ENCODE measurements around the gene ACLY. TPM values are rescaled to one million over a fixed set of nuclear protein-coding genes. Genes with fewer than 3 reads are reported as not detected.
A peak's percentile ranks its signal among the peaks of the same experiment; 100 is the strongest.

Gene ACLY
- total RNA-seq, 1 experiment from 2014 or later = 279 TPM

DNA sequence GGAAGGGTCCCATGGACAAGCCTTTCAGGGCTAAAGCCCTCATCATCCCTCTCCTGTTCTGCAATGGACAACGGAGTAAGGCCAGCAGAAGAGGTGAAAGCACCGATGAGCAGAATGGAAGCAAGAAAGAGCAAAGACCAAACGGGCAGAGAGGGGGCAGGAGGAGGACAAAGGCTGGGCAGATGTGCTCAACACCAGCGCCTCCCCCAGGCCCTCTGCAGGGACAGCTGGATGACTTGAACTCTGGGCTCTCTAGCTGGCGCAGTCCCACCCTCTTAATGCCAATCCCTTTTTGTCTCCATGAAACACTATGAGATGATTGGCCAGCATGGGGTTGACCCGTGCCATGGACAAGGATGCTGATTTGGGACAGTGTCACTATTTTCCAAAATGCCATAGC is 22.0 kb downstream of the ACLY start:
- H2BK15ac ChIP-seq (ENCODE audit: low read depth, low read length) = no peak overlapping the region
- no peaks in the 10 kb centered on the region for H3K9me3 ChIP-seq (ENCODE audit: control insufficient read depth, low read depth, low read length)
- no peak overlapping the region for H2AK5ac ChIP-seq (ENCODE audit: insufficient read length, low read length)
- no peaks in the 10 kb centered on the region for H4K20me1 ChIP-seq (ENCODE audit: control insufficient read depth, insufficient read depth, insufficient read length)
- Mint-ChIP-seq H3K9me3 (no peaks in the 10 kb centered on the region), H3K4me1 (no peaks in the 10 kb centered on the region), H3K27ac (peak overlapping the region in 2 of 3 experiments; percentile 27 to 61; a peak in 3 of 7 replicates), H3K4me3 (no peak overlapping the region), H3K36me3 (ENCODE audit: insufficient read depth in 1 of 3, low read depth in 3 of 3) (peaks cover 73 to 97% (median 89%) of the 10 kb centered on the region in 3 experiments), H3K27me3 (ENCODE audit: low read depth) (no peaks in the 10 kb centered on the region)
- no peak overlapping the region for H3K9ac ChIP-seq (ENCODE audit: extremely low read depth, insufficient read length, low read length)
- no peak for DNase-seq
- peaks cover 2% of the 10 kb centered on the region; the same call in 1 of the 2 replicates for H3K79me2 ChIP-seq (ENCODE audit: insufficient read depth, low read length)
- H3T11ph ChIP-seq (ENCODE audit: low read length) = no peak overlapping the region
- no peak overlapping the region for H3K14ac ChIP-seq (ENCODE audit: insufficient read depth, low read length)
- no peak overlapping the region for H4K91ac ChIP-seq (ENCODE audit: insufficient read length, low read depth, low read length)
- H2AFZ ChIP-seq (ENCODE audit: low read length) = no peak overlapping the region
- no peaks in the 10 kb centered on the region for H3K23me2 ChIP-seq (ENCODE audit: insufficient read length, low read depth, low read length, poor library complexity, severe bottlenecking)
- no peak overlapping the region for H3K27ac ChIP-seq (ENCODE audit: insufficient read length, low read depth, low read length)
- TF ChIP-seq, protein P1, sequence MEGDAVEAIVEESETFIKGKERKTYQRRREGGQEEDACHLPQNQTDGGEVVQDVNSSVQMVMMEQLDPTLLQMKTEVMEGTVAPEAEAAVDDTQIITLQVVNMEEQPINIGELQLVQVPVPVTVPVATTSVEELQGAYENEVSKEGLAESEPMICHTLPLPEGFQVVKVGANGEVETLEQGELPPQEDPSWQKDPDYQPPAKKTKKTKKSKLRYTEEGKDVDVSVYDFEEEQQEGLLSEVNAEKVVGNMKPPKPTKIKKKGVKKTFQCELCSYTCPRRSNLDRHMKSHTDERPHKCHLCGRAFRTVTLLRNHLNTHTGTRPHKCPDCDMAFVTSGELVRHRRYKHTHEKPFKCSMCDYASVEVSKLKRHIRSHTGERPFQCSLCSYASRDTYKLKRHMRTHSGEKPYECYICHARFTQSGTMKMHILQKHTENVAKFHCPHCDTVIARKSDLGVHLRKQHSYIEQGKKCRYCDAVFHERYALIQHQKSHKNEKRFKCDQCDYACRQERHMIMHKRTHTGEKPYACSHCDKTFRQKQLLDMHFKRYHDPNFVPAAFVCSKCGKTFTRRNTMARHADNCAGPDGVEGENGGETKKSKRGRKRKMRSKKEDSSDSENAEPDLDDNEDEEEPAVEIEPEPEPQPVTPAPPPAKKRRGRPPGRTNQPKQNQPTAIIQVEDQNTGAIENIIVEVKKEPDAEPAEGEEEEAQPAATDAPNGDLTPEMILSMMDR (conservative IDR thresholded peaks at IDR 0.05) = peak; percentile 31
- H2BK20ac ChIP-seq (ENCODE audit: low read depth, low read length, poor library complexity, severe bottlenecking) = no peak overlapping the region
- no peaks in the 10 kb centered on the region for H3K27me3 ChIP-seq (ENCODE audit: insufficient read depth, low read length)
- H3K56ac ChIP-seq (ENCODE audit: insufficient read length, low read depth, low read length) = no peak overlapping the region
- no peak overlapping the region for H2BK5ac ChIP-seq (ENCODE audit: insufficient read length, low read length)
- no peak overlapping the region for H3K4ac ChIP-seq (ENCODE audit: low read depth, low read length)
- H3K4me2 ChIP-seq (ENCODE audit: insufficient read depth, insufficient read length, low read length) = no peak overlapping the region
- H2BK120ac ChIP-seq (ENCODE audit: low read depth, low read length, poor library complexity, severe bottlenecking) = no peak overlapping the region
- no peak overlapping the region for H3K18ac ChIP-seq (ENCODE audit: insufficient read length, low read depth, low read length)
- H3K79me1 ChIP-seq (ENCODE audit: insufficient read depth, low read depth, low read length, poor library complexity, severe bottlenecking) = peaks cover 4% of the 10 kb centered on the region
- H3K23ac ChIP-seq (ENCODE audit: insufficient read length, low read depth, low read length) = no peak overlapping the region
- no CpG with 5 or more reads among the region's 6 CpGs for WGBS (ENCODE audit: extremely low coverage, insufficient read length, low lambda C conversion rate)
- H4K8ac ChIP-seq (replicated peaks; ENCODE audit: insufficient read length, low read depth, low read length) = no peak overlapping the region
- H4K5ac ChIP-seq (ENCODE audit: insufficient read length, low read depth, low read length) = no peak overlapping the region
- H2BK12ac ChIP-seq (ENCODE audit: insufficient read length, low read depth, low read length) = no peak overlapping the region
- no peaks in the 10 kb centered on the region for H3K4me1 ChIP-seq (ENCODE audit: insufficient read depth, low read length)

Measured in H9 (cell line).